Kidney (tissue), 14 donors: Measurements from ENCODE around the gene KCNA2. TPM values are rescaled to one million over a fixed set of nuclear protein-coding genes. Genes with fewer than 3 reads are reported as not detected.

Experiments used
- DNase-seq, 5 donors: peaks; one replicate each; pipeline ENCODE4 v3.0.0-alpha.2; 2013 to 2020
- FAIRE-seq: peaks from 2 replicates; lab custom pipeline; 2012; peaks lifted over from hg19 to GRCh38; lab: Jason Lieb, UNC
- H3K27ac ChIP-seq, 2 donors: one replicate each; pipeline ENCODE4 v1.7.0; 2013; ENCODE audit warnings: low read depth in 2 of 2, low read length in 2 of 2, inconsistent platforms in 1 of 2
- H3K27me3 ChIP-seq: one replicate; pipeline ENCODE4 v1.7.1; 2013; ENCODE audit warnings: low read length, inconsistent platforms; ENCODE audit not compliant: control insufficient read depth, insufficient read depth
- H3K36me3 ChIP-seq, 3 donors: one replicate each; pipeline versions ENCODE4 v1.7.0 to v1.7.1; 2013; ENCODE audit warnings: low read length in 3 of 3, control low read depth in 1 of 3, inconsistent platforms in 1 of 3; ENCODE audit not compliant: insufficient read depth in 3 of 3, control insufficient read depth in 2 of 3
- H3K4me1 ChIP-seq, 3 donors: one replicate each; pipeline versions ENCODE4 v1.7.0 to v1.7.1; 2013; ENCODE audit warnings: low read length in 3 of 3, inconsistent platforms in 1 of 3, low read depth in 1 of 3; ENCODE audit not compliant: control insufficient read depth in 2 of 3, insufficient read depth in 2 of 3
- H3K4me3 ChIP-seq, 3 donors: one replicate each; pipeline versions ENCODE4 v1.7.0 to v1.8.1; 2013; ENCODE audit warnings: low read length in 3 of 3, control low read depth in 1 of 3, inconsistent platforms in 1 of 3
- H3K9ac ChIP-seq, 3 donors: one replicate each; pipeline versions ENCODE4 v1.7.0 to v1.7.1; 2013; ENCODE audit warnings: low read length in 3 of 3, control low read depth in 1 of 3, inconsistent platforms in 1 of 3
- H3K9me3 ChIP-seq, 3 donors: one replicate each; pipeline versions ENCODE4 v1.7.0 to v1.7.1; 2013; ENCODE audit warnings: low read length in 3 of 3, control low read depth in 1 of 3, inconsistent platforms in 1 of 3; ENCODE audit not compliant: control insufficient read depth in 2 of 3, insufficient read depth in 1 of 3
- intact Hi-C: fragments of 100-400 bp; cut with DNase I; formaldehyde crosslinking; loops from one replicate; pipeline ENCODE4 v1.11.1; 2022
- polyA plus RNA-seq: library from polyadenylated mRNA; stranded (reverse); fragments of 350-450 nt; fragmentation: Illumina TruSeq; extraction: RNeasy Lipid Tissue Mini Kit (QIAGEN cat#74804); gene quantifications from one replicate; pipeline ENCODE4 v1.2.3, GENCODE V29; 2014; ENCODE audit warnings: low read depth, low replicate concordance; ENCODE audit not compliant: insufficient read depth
- total RNA-seq: library from RNA; stranded (reverse); fragmentation: NEBNext Ultra II Directional; extraction: Animal tissue kit (Norgen Biotek cat#: 25700); gene quantifications from one replicate; pipeline ENCODE4 v1.2.1, GENCODE V29; 2021
- TF ChIP-seq, protein P1 (sequence below): IDR thresholded peaks from 3 replicates; pipeline ENCODE4 v1.5.1; 2012; ENCODE audit warnings: mild to moderate bottlenecking, moderate library complexity, borderline replicate concordance; ENCODE audit not compliant: insufficient read depth; ENCODE audit errors: extremely low read depth
- donor health status: control.
- donor health status: control.
- donor health status: control.
- donor health status: control.
- donor health status: control.
- donor health status: DM: yes; HTN: yes; CAD: no.
- donor health status: Normal renal cell carcinoma (clear cell type).

The KCNA2 gene
- total and polyA plus RNA-seq, 2 donors from 2014 or later = 0.09 to 1.3 TPM

DNA sequence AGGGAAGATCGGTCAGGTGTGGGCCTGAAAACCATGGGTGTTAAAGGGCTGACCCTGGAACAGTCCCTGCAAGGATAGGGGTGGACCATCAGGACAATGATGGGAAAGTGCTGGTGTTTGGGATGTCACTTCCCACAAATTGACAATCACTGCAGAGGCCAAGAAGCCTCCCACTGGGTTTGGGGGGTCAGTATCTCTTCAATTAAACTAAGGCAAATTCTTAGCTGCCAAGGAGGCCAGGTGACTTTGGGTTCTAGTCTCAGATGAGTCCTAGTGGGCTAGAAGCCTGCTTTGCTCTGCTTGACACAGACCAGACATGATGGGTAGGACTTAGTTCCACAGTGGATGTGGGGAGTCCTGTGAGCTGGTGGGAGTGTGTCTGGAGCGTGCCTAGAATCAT, 29.3 kb upstream of the KCNA2 start:
- Histone ChIP-seq H3K27ac (no peak overlapping the region), H3K36me3 (no peaks in the 10 kb centered on the region), H3K4me3 (no peak overlapping the region), H3K4me1 (peaks cover 0 to 2% (median 0%) of the 10 kb centered on the region in 3 donors), H3K27me3 (no peaks in the 10 kb centered on the region), H3K9ac (no peak overlapping the region), H3K9me3 (no peaks in the 10 kb centered on the region)
- TF ChIP-seq, protein P1, sequence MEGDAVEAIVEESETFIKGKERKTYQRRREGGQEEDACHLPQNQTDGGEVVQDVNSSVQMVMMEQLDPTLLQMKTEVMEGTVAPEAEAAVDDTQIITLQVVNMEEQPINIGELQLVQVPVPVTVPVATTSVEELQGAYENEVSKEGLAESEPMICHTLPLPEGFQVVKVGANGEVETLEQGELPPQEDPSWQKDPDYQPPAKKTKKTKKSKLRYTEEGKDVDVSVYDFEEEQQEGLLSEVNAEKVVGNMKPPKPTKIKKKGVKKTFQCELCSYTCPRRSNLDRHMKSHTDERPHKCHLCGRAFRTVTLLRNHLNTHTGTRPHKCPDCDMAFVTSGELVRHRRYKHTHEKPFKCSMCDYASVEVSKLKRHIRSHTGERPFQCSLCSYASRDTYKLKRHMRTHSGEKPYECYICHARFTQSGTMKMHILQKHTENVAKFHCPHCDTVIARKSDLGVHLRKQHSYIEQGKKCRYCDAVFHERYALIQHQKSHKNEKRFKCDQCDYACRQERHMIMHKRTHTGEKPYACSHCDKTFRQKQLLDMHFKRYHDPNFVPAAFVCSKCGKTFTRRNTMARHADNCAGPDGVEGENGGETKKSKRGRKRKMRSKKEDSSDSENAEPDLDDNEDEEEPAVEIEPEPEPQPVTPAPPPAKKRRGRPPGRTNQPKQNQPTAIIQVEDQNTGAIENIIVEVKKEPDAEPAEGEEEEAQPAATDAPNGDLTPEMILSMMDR = no peak
- intact Hi-C loops = no loop called here
- DNase-seq (no peak), FAIRE-seq (no peak)

DNA sequence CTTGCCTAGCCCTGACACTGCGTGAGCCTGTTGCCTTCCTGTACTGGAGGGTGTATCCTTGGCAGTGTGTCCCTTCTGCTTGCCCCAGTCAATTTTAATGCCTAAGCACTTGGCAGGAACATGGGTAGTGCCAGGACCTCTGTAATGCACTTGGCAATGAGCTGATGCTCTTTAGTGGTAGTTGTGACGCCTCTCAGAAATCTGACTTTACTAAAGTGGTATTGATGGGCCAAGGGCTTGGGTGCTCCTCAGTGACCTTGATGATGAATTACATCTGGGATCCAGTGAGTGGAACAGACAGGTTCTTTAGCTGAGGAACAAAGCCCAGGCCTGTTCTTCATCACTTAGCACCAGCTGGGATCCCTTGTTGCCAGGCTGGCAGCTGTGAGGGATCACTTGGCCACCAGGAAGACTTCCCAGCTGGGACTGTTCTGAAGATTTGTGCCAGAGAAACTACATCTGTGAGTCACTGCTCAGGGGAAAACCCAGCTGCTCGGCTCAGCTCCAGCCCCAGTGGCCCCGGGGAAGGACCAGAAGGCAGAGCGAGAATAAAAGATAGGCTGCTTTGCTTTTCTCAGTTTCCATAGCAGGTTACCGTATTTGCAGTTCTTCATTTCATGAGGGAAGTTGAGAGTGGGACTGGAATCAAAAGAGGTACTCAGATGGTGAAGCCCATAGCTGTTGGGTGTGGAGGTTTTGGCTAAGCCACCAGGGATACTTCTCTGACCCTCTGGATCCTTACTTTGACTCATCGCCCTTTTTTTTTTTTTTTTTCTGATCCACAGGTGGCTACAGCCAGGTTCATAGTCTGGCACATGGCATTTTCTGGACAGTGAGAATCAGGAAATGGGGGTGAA, 28.5 kb upstream of the KCNA2 start:
- no peak overlapping the region for H3K4me3 ChIP-seq
- H3K9ac ChIP-seq = no peak overlapping the region
- H3K36me3 ChIP-seq = no peaks in the 10 kb centered on the region
- H3K27me3 ChIP-seq = no peaks in the 10 kb centered on the region
- no peak for FAIRE-seq
- TF ChIP-seq, protein P1 = no peak
- no peak overlapping the region for H3K27ac ChIP-seq
- intact Hi-C loops = no loop called here
- peak; percentile 21 to 92 (median 43) for DNase-seq
- H3K4me1 ChIP-seq = peaks cover 0 to 2% (median 0%) of the 10 kb centered on the region in 3 donors
- H3K9me3 ChIP-seq = no peaks in the 10 kb centered on the region

DNA sequence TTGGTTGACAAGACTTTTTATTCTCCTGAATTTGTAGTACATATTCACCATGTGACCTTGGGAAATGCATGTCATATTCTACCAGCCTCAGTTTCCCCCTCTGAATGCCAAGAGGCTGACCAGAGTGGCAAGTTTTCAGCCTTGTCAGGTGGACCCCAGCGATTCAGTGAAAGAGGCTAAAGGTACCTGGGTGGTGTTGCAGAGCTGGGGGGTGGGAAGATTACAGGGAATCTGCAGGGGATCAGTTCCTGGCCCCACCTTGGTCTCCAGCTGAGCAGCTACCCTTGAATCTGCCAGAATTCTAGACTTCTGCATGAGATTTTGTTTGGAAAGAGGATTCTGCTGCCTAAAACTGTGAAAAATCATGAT, 27.9 kb upstream of the KCNA2 start:
- Histone ChIP-seq H3K27me3 (no peaks in the 10 kb centered on the region), H3K36me3 (no peaks in the 10 kb centered on the region), H3K9me3 (no peaks in the 10 kb centered on the region), H3K4me1 (peaks cover 0 to 2% (median 0%) of the 10 kb centered on the region in 3 donors), H3K27ac (no peak overlapping the region), H3K4me3 (no peak overlapping the region), H3K9ac (no peak overlapping the region)
- DNase-seq (no peak), FAIRE-seq (no peak)
- TF ChIP-seq, protein P1 = no peak
- intact Hi-C loops = no loop called here
